HFFc6 (cell line): ENCODE measurements around the gene DCUN1D3. TPM values are rescaled to one million over a fixed set of nuclear protein-coding genes. Genes with fewer than 3 reads are reported as not detected.

Experiments used
- DNase-seq: peaks from one replicate; pipeline ENCODE4 v3.0.0-alpha.2; 2018
- H3K27ac Mint-ChIP-seq: 2 replicates; pipeline ENCODE4 v1.8.0; 2020; ENCODE audit warnings: mild to moderate bottlenecking, mixed read lengths
- H3K27me3 Mint-ChIP-seq: 2 replicates; pipeline ENCODE4 v1.8.0; 2021; ENCODE audit warnings: mild to moderate bottlenecking, moderate library complexity, mixed read lengths; ENCODE audit not compliant: insufficient read depth
- H3K36me3 Mint-ChIP-seq: 2 replicates; pipeline ENCODE4 v1.8.0; 2021; ENCODE audit warnings: low read depth, mixed read lengths
- H3K4me1 Mint-ChIP-seq: 2 replicates; pipeline ENCODE4 v1.8.0; 2020; ENCODE audit warnings: low read depth, mixed read lengths
- H3K4me3 Mint-ChIP-seq: 2 replicates; pipeline ENCODE4 v1.8.0; 2020; ENCODE audit warnings: mild to moderate bottlenecking, moderate library complexity, mixed read lengths
- H3K9me3 Mint-ChIP-seq: 2 replicates; pipeline ENCODE4 v1.8.0; 2020; ENCODE audit warnings: mild to moderate bottlenecking, mixed read lengths
- CTCF ChIP-seq: fragments of 200-600 bp; sonication (generic); IDR thresholded peaks from 2 replicates; pipeline ENCODE4 v1.5.0; 2021; ENCODE audit warnings: antibody characterized with exemption, mild to moderate bottlenecking
- total RNA-seq, 6 experiments: library from RNA; stranded (reverse); fragmentation: NEBNext Ultra II Directional; extraction: Animal tissue kit (Norgen Biotek cat#: 25700); gene quantifications; 2 replicates in 1 of 6; 3 replicates in 5 of 6; pipeline ENCODE4 v1.2.3, GENCODE V29; 2021

Gene DCUN1D3
- total RNA-seq, 6 experiments from 2014 or later: 29.2 to 41.0 (median 32.1) TPM

- Mint-ChIP-seq H3K27me3 (no peaks in the 10 kb centered on the region), H3K27ac (peak overlapping the region; percentile 86), H3K36me3 (peaks cover 32% of the 10 kb centered on the region), H3K4me1 (peaks cover 82% of the 10 kb centered on the region), H3K9me3 (no peaks in the 10 kb centered on the region), H3K4me3 (peak overlapping the region; percentile 66)
- peak; percentile 58 for DNase-seq
- TF ChIP-seq CTCF: no peak
These were observed 20.8 kb downstream of the DCUN1D3 start for GRCh38 chr16:20879175-20880040.

- Mint-ChIP-seq H3K4me3 (peak overlapping the region; percentile 66), H3K9me3 (no peaks in the 10 kb centered on the region), H3K27me3 (no peaks in the 10 kb centered on the region), H3K36me3 (peaks cover 30% of the 10 kb centered on the region), H3K4me1 (peaks cover 82% of the 10 kb centered on the region), H3K27ac (peak overlapping the region; percentile 86)
- no peak for TF ChIP-seq CTCF
- no peak for DNase-seq
These were observed 21.4 kb downstream of the DCUN1D3 start for GRCh38 chr16:20878682-20879147.

GRCh38 chr16:20875355-20875650, 24.9 kb downstream of the DCUN1D3 start:
- Mint-ChIP-seq H3K36me3 (peaks cover 31% of the 10 kb centered on the region), H3K4me3 (no peak overlapping the region), H3K27ac (0 out of 2 replicates have a peak overlapping the region, but pooled peaks have one; percentile 6), H3K9me3 (no peaks in the 10 kb centered on the region), H3K27me3 (peaks cover 2% of the 10 kb centered on the region; the same call in 1 of the 2 replicates), H3K4me1 (peaks cover 90% of the 10 kb centered on the region)
- no peak for TF ChIP-seq CTCF
- DNase-seq: no peak

- Mint-ChIP-seq H3K36me3 (peaks cover 31% of the 10 kb centered on the region), H3K27ac (0 out of 2 replicates have a peak overlapping the region, but pooled peaks have one; percentile 21), H3K9me3 (no peaks in the 10 kb centered on the region), H3K27me3 (peaks cover 2% of the 10 kb centered on the region; the same call in 1 of the 2 replicates), H3K4me3 (no peak overlapping the region), H3K4me1 (peaks cover 90% of the 10 kb centered on the region)
- no peak for DNase-seq
- TF ChIP-seq CTCF: no peak
These were observed 26.0 kb downstream of the DCUN1D3 start for GRCh38 chr16:20874088-20874581.

- TF ChIP-seq CTCF: no peak
- no peak overlapping the region for H3K27ac Mint-ChIP-seq
- H3K4me3 Mint-ChIP-seq: no peak overlapping the region
- H3K4me1 Mint-ChIP-seq: peaks cover 90% of the 10 kb centered on the region
- DNase-seq: no peak
- H3K9me3 Mint-ChIP-seq: no peaks in the 10 kb centered on the region
- peaks cover 2% of the 10 kb centered on the region; the same call in 1 of the 2 replicates for H3K27me3 Mint-ChIP-seq
- H3K36me3 Mint-ChIP-seq: peaks cover 30% of the 10 kb centered on the region
These were observed 26.8 kb downstream of the DCUN1D3 start for GRCh38 chr16:20873331-20873730.
